RWPE1 (cell line): ENCODE data around the gene SLC6A19.

Experiments
- CTCF ChIA-PET: fragments of 350-600 bp; sonication (Branson Sonifier 250); formaldehyde crosslinking; extraction: SDS; loops from one replicate; lab custom pipeline; 2021; lab: Yijun Ruan, JAX
- POLR2A ChIA-PET: fragments of 400-600 bp; formaldehyde crosslinking; extraction: SDS; loops from one replicate; lab custom pipeline; 2020; ENCODE audit warnings: antibody characterized with exemption; ENCODE audit not compliant: low non-redundant PET; lab: Yijun Ruan, JAX
- DNase-seq: peaks from one replicate; pipeline ENCODE4 v3.0.0; 2012; ENCODE audit warnings: low spot score
- H3K27ac ChIP-seq: fragments of 450-650 bp; 2 replicates; pipeline ENCODE4 v1.5.1; 2017
- TF ChIP-seq, protein P1 (sequence below): fragments of 450-650 bp; conservative IDR thresholded peaks from 2 replicates; pipeline ENCODE4 v1.5.1; 2017; ENCODE audit warnings: low read depth, mild to moderate bottlenecking

The SLC6A19 gene

DNA sequence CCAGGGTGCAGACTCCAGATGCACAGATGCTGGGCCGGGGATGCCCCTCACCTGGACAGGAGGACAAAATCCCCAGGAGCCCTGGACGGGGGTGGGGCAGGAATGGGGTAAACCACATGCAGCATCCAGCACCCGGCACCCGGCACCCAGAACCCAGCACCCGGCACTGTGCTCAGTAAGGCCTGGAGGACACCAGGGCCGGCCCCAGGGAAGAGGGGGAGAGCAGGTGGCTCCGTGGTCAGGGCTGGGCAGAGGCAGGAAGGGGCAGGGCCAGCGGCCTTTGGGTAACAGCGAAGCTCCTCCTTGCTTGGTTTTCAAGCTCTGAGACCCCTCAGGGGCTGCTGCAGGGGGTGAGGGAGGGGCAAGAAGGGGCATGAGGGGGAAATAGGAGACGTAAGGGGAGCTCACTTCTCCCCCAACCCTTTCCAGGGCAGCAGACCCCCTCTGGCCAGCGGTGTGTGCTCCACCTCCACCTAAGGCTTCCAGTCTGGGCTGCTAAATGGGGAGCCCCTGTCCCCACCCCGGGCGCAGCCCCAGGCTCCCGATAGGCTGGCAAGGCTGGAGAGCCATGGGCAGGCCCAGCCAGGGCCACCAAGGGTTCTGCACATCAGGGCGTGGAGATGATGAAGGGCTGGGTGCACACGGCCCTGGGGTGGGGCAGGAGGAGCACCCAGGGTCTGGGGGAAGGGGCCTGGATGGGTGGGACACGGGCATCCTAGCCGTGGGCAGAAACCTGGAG, 17.8 kb upstream of the SLC6A19 start:
- ChIA-PET POLR2A (interaction anchor here (0.7 kb wide), 1 partner anchor 902 kb away, joined by 3 read pairs; no protein-coding TSS in a partner anchor), CTCF (interaction anchor here (0.8 kb wide), 1 partner anchor 9 kb away, joined by 4 read pairs; no protein-coding TSS in a partner anchor)
- H3K27ac ChIP-seq = no peak overlapping the region
- TF ChIP-seq, protein P1, sequence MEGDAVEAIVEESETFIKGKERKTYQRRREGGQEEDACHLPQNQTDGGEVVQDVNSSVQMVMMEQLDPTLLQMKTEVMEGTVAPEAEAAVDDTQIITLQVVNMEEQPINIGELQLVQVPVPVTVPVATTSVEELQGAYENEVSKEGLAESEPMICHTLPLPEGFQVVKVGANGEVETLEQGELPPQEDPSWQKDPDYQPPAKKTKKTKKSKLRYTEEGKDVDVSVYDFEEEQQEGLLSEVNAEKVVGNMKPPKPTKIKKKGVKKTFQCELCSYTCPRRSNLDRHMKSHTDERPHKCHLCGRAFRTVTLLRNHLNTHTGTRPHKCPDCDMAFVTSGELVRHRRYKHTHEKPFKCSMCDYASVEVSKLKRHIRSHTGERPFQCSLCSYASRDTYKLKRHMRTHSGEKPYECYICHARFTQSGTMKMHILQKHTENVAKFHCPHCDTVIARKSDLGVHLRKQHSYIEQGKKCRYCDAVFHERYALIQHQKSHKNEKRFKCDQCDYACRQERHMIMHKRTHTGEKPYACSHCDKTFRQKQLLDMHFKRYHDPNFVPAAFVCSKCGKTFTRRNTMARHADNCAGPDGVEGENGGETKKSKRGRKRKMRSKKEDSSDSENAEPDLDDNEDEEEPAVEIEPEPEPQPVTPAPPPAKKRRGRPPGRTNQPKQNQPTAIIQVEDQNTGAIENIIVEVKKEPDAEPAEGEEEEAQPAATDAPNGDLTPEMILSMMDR = no peak
- no peak for DNase-seq

DNA sequence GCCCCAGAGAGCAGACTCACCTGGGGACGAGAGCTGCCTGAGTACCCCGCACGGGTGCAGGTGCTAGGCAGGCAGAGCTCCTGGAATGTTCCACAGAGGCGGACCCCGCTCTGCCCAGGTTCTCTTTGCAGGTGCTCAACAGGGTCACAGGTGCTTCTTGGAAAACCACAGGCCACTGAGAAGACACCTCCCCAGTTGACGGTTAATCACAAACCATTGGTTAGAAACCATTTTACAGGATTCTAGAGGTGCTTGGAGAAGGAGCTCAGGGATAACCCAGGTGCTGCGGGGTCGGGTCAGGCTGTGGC, 17.3 kb upstream of the SLC6A19 start:
- TF ChIP-seq, protein P1 = no peak
- ChIA-PET POLR2A (interaction anchor here (0.7 kb wide), 1 partner anchor 903 kb away, joined by 3 read pairs; no protein-coding TSS in a partner anchor), CTCF (interaction anchor here (0.8 kb wide), 1 partner anchor 10 kb away, joined by 5 read pairs; no protein-coding TSS in a partner anchor)
- H3K27ac ChIP-seq = no peak overlapping the region
- DNase-seq = no peak

DNA sequence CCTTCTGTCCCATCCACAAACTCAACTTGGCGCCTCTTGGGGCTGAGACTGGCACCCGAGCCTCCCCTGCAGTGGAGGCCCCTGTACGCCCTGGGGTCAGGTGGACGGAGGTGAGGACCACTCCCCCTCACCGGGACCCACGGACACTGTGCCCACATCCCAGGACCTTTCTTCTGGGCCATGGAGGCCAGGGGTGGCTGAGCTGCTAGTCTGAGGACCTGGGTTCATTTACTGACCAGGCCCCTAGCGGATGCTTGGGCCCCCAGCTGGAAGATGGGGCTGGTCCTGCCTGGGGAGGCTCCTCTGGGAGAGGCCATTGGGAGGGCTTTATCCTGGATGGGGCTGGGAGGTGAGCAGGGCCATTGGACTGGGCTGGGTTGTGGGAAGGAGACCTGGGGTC, 16.9 kb upstream of the SLC6A19 start:
- POLR2A ChIA-PET = no interaction called here

DNA sequence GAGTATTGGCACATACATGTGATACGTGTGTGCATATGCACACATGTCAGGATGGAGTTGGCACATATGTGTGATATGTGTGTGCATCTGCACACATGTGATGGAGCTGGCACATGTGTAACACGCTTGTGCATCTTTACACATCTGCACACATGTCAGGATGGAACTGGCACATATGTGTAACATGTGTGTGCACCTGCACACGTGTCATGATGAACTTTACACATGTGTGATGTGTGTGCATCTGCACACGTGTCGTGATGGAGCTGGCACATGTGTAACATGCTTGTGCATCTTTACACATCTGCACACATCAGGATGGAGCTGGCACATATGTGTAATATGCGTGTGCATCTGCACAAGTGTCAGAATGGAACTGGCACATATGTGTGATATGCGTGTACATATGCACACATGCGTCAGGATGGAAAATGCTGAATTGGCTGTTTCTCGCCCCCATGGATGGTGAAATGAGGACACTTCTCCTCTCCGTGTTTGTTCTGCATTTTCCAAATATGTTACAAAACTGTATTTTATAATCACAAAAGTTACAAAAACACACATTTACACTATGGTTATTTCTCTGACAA, 16.3 kb upstream of the SLC6A19 start:
- CTCF ChIA-PET = interaction anchor here (1.3 kb wide), 1 partner anchor 11 kb away, joined by 4 read pairs; no protein-coding TSS in a partner anchor

More for the DNA sequence above, 16.9 kb upstream of the SLC6A19 start:
- H3K27ac ChIP-seq = no peak overlapping the region
- CTCF ChIA-PET = interaction anchor here (0.8 kb wide), 1 partner anchor 10 kb away, joined by 5 read pairs; no protein-coding TSS in a partner anchor
- no peak for DNase-seq
- TF ChIP-seq, protein P1 = no peak

DNA sequence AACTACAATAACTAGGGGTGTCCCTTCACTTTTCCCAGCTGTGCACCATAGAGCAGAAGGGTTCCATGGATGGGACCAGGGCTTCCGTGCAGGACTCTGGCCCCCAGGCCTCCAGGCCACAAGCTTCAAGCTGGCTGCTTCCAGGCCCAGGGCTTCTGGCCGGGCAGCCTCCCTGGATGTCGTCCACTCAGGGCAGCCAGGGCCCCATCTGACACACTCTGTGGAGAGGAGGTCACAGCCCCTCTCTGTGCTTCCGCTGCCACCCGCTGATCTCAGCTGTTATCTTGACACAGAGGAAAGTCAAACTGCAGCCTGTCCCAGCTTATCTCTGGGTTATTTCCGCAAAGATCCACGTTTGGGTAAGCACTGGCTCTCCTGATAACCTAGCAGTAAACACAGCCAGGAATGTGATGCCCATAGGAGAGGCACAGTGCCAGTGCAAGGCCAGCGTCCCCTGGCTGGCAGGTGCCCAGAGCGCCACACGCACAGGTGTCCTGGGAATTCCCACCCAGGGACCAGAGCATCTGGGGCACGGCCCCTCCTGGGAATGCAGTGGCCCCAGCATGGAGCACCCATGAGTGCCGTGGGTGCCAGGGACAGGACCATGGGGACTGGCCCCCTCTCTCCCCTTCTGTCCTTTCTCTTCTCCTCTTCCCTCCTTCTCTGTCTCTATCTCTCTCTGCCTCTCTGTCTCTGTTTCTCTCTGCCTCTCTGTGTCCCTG, 15.6 kb upstream of the SLC6A19 start:
- TF ChIP-seq, protein P1 = no peak
- DNase-seq = no peak
- CTCF ChIA-PET = interaction anchor here (0.7 to 1.3 kb wide), 2 partner anchors 12 to 43 kb away, joined by 3 to 4 read pairs; no protein-coding TSS in a partner anchor
- POLR2A ChIA-PET = no interaction called here
- no peak overlapping the region for H3K27ac ChIP-seq

More for the DNA sequence above, 16.3 kb upstream of the SLC6A19 start:
- H3K27ac ChIP-seq = no peak overlapping the region
- POLR2A ChIA-PET = no interaction called here
- no peak for DNase-seq
- TF ChIP-seq, protein P1 = no peak
